ENCODE results near the gene SLC23A2.
"Not testable (repeated sequence)": the region's sequence is repeated elsewhere in the genome, so short reads cannot be mapped to it uniquely, and the experiment has no call there.

The SLC23A2 gene

DNA sequence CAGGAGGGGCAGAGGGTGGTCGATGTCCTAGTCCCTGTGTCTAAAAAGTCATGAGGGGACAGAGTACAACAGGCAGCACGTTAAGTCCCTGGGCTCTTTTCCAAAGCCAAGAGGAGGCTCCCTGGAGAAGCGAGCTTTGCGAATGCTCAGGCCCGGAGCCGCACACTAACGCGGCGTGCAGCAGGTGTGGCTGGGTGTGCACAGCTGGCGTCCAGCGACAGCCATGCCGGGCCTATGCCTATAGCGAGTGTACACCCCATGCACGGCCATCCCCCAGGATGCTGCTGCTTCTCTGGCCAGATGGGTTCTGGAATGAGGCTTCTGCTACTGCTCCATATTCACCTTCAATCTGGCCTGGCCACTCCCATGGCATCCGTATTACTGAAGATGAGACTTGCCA, 148.3 kb downstream of the SLC23A2 start:
- no peak overlapping the region for H3K9ac ChIP-seq (ENCODE audit: low read length)
- no peak overlapping the region for H3K27ac ChIP-seq (ENCODE audit: low read depth, low read length)
- H3K4me3 ChIP-seq (ENCODE audit: low read length), result no peak overlapping the region
- no peaks in the 10 kb centered on the region for H3K4me1 ChIP-seq (ENCODE audit: control insufficient read depth, insufficient read depth, low read length)
- H3K36me3 ChIP-seq (ENCODE audit: control insufficient read depth, insufficient read depth, low read length), result peaks cover 9% of the 10 kb centered on the region
- H3K27me3 ChIP-seq (ENCODE audit: control insufficient read depth, insufficient read depth, low read length), result no peaks in the 10 kb centered on the region

DNA sequence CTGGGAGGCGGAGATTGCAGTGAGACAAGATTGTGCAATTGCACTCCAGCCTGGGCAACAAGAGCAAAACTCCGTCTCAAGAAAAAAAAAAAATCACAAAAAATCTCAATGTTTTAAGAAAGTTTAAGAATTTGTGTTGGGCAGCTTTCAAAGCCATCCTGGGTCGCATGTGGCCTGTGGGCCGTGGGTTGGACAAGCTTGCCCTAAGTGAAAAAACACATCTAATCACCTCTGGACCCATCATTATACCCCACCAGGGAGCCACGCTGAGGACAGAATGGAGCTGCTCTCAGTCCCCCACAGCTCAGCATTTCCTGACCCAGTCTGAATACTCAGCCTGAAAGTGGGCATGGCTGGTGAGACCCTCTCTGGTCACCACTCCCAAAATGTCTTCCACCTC, 150.3 kb downstream of the SLC23A2 start:
- Histone ChIP-seq H3K4me1 (ENCODE audit: control insufficient read depth, insufficient read depth, low read length) (no peaks in the 10 kb centered on the region), H3K27ac (ENCODE audit: low read depth, low read length) (no peak overlapping the region), H3K4me3 (ENCODE audit: low read length) (no peak overlapping the region)

GRCh38 chr20:4848829-4849228, 152.5 kb downstream of the SLC23A2 start:
- not testable (repeated sequence) for H3K27ac ChIP-seq (ENCODE audit: low read depth, low read length); H3K36me3 ChIP-seq (ENCODE audit: control insufficient read depth, insufficient read depth, low read length); H3K4me1 ChIP-seq (ENCODE audit: control insufficient read depth, insufficient read depth, low read length); H3K27me3 ChIP-seq (ENCODE audit: control insufficient read depth, insufficient read depth, low read length); H3K4me3 ChIP-seq (ENCODE audit: low read length); H3K9ac ChIP-seq (ENCODE audit: low read length)

More for the DNA sequence above, 150.3 kb downstream of the SLC23A2 start:
- H3K27me3 ChIP-seq (ENCODE audit: control insufficient read depth, insufficient read depth, low read length), result no peaks in the 10 kb centered on the region
- H3K9ac ChIP-seq (ENCODE audit: low read length), result no peak overlapping the region
- H3K36me3 ChIP-seq (ENCODE audit: control insufficient read depth, insufficient read depth, low read length), result peaks cover 8% of the 10 kb centered on the region

- no peak overlapping the region for H3K27ac ChIP-seq (ENCODE audit: low read depth, low read length)
- no peak overlapping the region for H3K4me3 ChIP-seq (ENCODE audit: low read length)
- H3K27me3 ChIP-seq (ENCODE audit: control insufficient read depth, insufficient read depth, low read length), result no peaks in the 10 kb centered on the region
- H3K9ac ChIP-seq (ENCODE audit: low read length), result no peak overlapping the region
- no peaks in the 10 kb centered on the region for H3K36me3 ChIP-seq (ENCODE audit: control insufficient read depth, insufficient read depth, low read length)
- H3K4me1 ChIP-seq (ENCODE audit: control insufficient read depth, insufficient read depth, low read length), result no peaks in the 10 kb centered on the region
These were observed 153.3 kb downstream of the SLC23A2 start for GRCh38 chr20:4848041-4848440.

DNA sequence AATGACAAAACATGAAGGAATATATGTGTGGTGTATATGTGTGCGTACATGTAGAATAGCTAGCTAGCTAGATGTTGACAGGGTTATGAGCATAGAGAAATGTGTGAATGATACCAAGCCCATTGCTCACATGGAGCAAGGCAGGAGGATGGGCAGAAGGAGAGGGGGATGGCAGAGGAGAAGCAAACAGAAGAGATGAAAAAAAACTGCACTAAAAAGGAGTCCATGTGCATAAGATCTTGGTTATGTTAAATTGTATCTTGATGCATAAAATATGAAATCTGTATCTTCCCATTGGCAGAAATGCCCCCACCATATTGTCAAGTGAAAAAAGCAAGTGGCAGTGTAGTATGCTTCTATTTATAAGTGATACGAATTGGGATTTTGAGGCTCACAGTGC, 154.5 kb downstream of the SLC23A2 start:
- Histone ChIP-seq H3K4me3 (ENCODE audit: low read length) (no peak overlapping the region), H3K36me3 (ENCODE audit: control insufficient read depth, insufficient read depth, low read length) (no peaks in the 10 kb centered on the region), H3K27me3 (ENCODE audit: control insufficient read depth, insufficient read depth, low read length) (no peaks in the 10 kb centered on the region), H3K27ac (ENCODE audit: low read depth, low read length) (no peak overlapping the region), H3K9ac (ENCODE audit: low read length) (no peak overlapping the region), H3K4me1 (ENCODE audit: control insufficient read depth, insufficient read depth, low read length) (no peaks in the 10 kb centered on the region)

- no peak overlapping the region for H3K27ac ChIP-seq (ENCODE audit: low read depth, low read length)
- no peaks in the 10 kb centered on the region for H3K4me1 ChIP-seq (ENCODE audit: control insufficient read depth, insufficient read depth, low read length)
- no peak overlapping the region for H3K9ac ChIP-seq (ENCODE audit: low read length)
- H3K36me3 ChIP-seq (ENCODE audit: control insufficient read depth, insufficient read depth, low read length), result no peaks in the 10 kb centered on the region
- H3K4me3 ChIP-seq (ENCODE audit: low read length), result no peak overlapping the region
- H3K27me3 ChIP-seq (ENCODE audit: control insufficient read depth, insufficient read depth, low read length), result no peaks in the 10 kb centered on the region
These were observed 156.4 kb downstream of the SLC23A2 start for GRCh38 chr20:4844751-4845465.

DNA sequence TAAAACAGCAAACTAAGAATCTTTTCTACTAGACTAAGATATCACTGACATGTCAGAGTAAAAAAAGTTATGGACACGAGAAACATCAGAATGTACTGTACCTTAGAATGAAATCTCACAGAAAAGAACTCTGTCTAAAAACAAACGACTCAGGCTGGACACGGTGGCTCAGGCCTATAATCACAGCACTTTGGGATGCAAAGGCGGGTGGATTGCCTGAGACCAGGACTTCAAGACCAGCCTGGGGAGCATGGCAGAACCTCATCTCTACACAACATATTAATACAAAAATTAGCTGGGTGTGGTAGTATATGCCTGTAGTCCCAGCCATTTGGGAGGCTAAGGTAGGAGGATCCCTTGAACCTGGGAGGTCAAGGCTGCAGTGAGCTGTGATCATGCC, 157.0 kb downstream of the SLC23A2 start:
- no peak overlapping the region for H3K9ac ChIP-seq (ENCODE audit: low read length)
- no peaks in the 10 kb centered on the region for H3K27me3 ChIP-seq (ENCODE audit: control insufficient read depth, insufficient read depth, low read length)
- H3K27ac ChIP-seq (ENCODE audit: low read depth, low read length), result no peak overlapping the region
- no peak overlapping the region for H3K4me3 ChIP-seq (ENCODE audit: low read length)
- H3K4me1 ChIP-seq (ENCODE audit: control insufficient read depth, insufficient read depth, low read length), result no peaks in the 10 kb centered on the region
- H3K36me3 ChIP-seq (ENCODE audit: control insufficient read depth, insufficient read depth, low read length), result no peaks in the 10 kb centered on the region

DNA sequence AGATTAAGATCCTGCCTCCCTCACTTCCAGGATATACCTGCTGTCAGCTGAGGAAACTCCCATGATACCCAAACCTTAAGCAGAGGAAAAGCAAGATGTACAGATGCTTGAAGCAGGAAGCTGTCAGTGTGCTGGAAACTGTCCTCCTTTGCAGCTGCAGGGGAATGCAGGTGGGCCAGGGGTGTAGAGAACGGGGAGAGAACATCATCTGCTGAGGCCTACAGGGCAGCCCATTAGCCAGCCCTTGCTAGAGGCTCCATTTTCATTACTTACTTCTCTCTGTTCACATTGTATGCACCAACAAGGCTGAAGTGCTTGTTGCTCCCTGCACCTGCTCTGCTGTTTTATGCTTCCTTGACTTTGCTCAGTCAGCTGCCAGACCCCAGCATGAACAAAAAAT, 160.5 kb downstream of the SLC23A2 start:
- Histone ChIP-seq H3K9ac (ENCODE audit: low read length) (no peak overlapping the region), H3K27ac (ENCODE audit: low read depth, low read length) (no peak overlapping the region), H3K27me3 (ENCODE audit: control insufficient read depth, insufficient read depth, low read length) (no peaks in the 10 kb centered on the region), H3K36me3 (ENCODE audit: control insufficient read depth, insufficient read depth, low read length) (no peaks in the 10 kb centered on the region), H3K4me1 (ENCODE audit: control insufficient read depth, insufficient read depth, low read length) (no peaks in the 10 kb centered on the region), H3K4me3 (ENCODE audit: low read length) (no peak overlapping the region)

GRCh38 chr20:4838526-4838925, 162.8 kb downstream of the SLC23A2 start:
- Histone ChIP-seq H3K4me1 (ENCODE audit: control insufficient read depth, insufficient read depth, low read length) (no peaks in the 10 kb centered on the region), H3K27ac (ENCODE audit: low read depth, low read length) (no peak overlapping the region)

DNA sequence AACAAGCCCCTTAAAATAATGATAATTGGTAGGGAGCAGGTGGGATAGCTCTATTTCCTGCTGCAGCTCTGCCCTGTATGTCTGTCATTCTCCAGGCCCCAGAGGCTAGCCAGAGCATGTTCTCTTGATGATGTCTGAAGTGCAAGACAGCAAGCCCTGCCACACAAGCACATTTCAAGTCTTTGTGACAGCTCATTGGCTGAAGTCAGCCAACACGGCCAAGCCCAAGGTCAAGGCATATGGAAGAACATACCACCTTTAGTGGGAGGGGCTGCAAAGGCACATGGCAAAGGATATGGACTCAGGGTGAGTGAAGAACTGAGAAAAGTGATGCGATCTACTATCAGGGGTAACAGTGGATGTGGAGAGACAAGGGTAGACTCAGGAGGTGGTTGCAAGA, 163.6 kb downstream of the SLC23A2 start:
- no peak overlapping the region for H3K9ac ChIP-seq (ENCODE audit: low read length)
- H3K27ac ChIP-seq (ENCODE audit: low read depth, low read length), result no peak overlapping the region
- no peaks in the 10 kb centered on the region for H3K27me3 ChIP-seq (ENCODE audit: control insufficient read depth, insufficient read depth, low read length)
- H3K4me1 ChIP-seq (ENCODE audit: control insufficient read depth, insufficient read depth, low read length), result no peaks in the 10 kb centered on the region
- H3K36me3 ChIP-seq (ENCODE audit: control insufficient read depth, insufficient read depth, low read length), result no peaks in the 10 kb centered on the region
- H3K4me3 ChIP-seq (ENCODE audit: low read length), result no peak overlapping the region

More at GRCh38 chr20:4838526-4838925, 162.8 kb downstream of the SLC23A2 start:
- H3K4me3 ChIP-seq (ENCODE audit: low read length), result no peak overlapping the region
- H3K27me3 ChIP-seq (ENCODE audit: control insufficient read depth, insufficient read depth, low read length), result no peaks in the 10 kb centered on the region
- no peak overlapping the region for H3K9ac ChIP-seq (ENCODE audit: low read length)
- no peaks in the 10 kb centered on the region for H3K36me3 ChIP-seq (ENCODE audit: control insufficient read depth, insufficient read depth, low read length)

GRCh38 chr20:4836935-4837334, 164.4 kb downstream of the SLC23A2 start:
- Histone ChIP-seq H3K27ac (ENCODE audit: low read depth, low read length) (no peak overlapping the region), H3K36me3 (ENCODE audit: control insufficient read depth, insufficient read depth, low read length) (no peaks in the 10 kb centered on the region), H3K4me1 (ENCODE audit: control insufficient read depth, insufficient read depth, low read length) (no peaks in the 10 kb centered on the region), H3K4me3 (ENCODE audit: low read length) (no peak overlapping the region), H3K9ac (ENCODE audit: low read length) (no peak overlapping the region), H3K27me3 (ENCODE audit: control insufficient read depth, insufficient read depth, low read length) (no peaks in the 10 kb centered on the region)

- H3K27me3 ChIP-seq (ENCODE audit: control insufficient read depth, insufficient read depth, low read length), result no peaks in the 10 kb centered on the region
- no peak overlapping the region for H3K27ac ChIP-seq (ENCODE audit: low read depth, low read length)
These were observed 164.8 kb downstream of the SLC23A2 start for GRCh38 chr20:4836473-4836872.

More at GRCh38 chr20:4836473-4836872, 164.8 kb downstream of the SLC23A2 start:
- Histone ChIP-seq H3K4me1 (ENCODE audit: control insufficient read depth, insufficient read depth, low read length) (no peaks in the 10 kb centered on the region), H3K9ac (ENCODE audit: low read length) (no peak overlapping the region), H3K36me3 (ENCODE audit: control insufficient read depth, insufficient read depth, low read length) (no peaks in the 10 kb centered on the region), H3K4me3 (ENCODE audit: low read length) (no peak overlapping the region)
